AG09309 (cell line): ENCODE results near the gene CDC20.

Source experiments
- DNase-seq: peaks from one replicate; pipeline ENCODE4 v3.0.0-alpha.2; 2010; ENCODE audit warnings: low read depth
- H3K4me3 ChIP-seq: 2 replicates; pipeline ENCODE4 v1.5.1; 2011; ENCODE audit warnings: mild to moderate bottlenecking, low read depth, low read length, moderate library complexity; ENCODE audit not compliant: control insufficient read depth
- CTCF ChIP-seq: IDR thresholded peaks from 2 replicates; pipeline ENCODE4 v1.5.1; 2011; ENCODE audit warnings: mild to moderate bottlenecking, low read depth, low read length, inconsistent platforms; ENCODE audit not compliant: insufficient read depth, control insufficient read depth; ENCODE audit errors: missing control alignments

The CDC20 gene

DNA sequence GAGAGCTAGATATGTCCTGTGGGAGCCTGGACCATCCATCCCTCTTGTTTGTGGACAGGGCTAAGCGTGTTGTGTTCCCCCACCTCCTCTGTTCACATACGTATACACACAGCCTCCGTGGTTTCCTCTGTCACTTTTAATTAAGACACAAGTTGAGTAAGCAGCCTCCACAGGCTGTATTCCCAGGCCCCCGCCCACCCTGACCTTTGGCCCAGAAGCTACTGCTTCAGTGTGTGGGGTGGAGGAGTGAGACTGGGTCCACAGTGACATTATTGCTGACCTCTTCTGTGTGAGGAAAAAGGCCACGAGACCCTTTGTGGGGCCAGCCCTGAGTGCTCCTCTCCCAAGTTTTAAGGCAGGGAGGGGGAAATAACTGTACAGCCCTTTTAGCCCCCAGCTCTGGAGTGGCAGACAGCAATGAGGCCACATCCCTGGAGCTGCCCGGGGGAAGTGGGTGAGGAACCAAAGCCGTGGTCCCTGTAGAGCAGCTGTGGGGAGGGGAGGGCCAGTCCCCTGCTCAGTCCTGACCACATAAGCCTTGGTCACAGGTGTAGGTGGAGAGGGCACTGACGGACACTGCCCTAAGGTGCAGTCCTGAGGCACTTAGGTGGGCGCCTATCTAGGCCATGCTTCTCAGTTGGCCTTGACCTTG is 4.6 kb downstream of the CDC20 start:
- DNase-seq, result no peak
- TF ChIP-seq CTCF, result no peak
- H3K4me3 ChIP-seq, result no peak overlapping the region

DNA sequence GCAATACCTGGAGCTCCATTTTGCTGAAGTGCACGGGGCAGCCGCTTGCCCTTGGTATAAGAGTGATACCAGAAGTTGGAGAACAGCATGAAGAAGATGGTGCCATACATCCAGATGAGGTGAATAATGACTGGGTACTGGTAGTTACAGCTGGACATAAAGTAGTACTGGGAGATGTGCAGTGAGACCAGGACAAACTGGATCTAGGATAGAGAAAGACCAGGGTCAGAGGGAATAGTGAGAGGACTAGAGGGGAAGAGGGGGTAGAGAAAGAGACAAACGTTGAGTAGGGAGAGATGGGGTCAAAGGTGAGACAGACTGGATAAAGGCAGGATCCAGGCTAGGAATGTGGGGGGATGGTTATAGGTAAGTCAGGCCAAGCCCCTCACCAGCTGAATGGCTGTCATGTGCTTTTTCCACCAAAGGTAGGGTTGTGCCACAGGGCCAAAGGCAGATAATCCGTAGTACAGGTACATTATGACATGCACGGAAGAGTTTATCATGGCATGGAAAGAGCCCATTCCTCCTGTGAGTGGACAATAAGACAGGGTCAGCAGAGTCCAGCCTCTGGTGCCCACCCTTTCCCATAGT is 5.2 kb downstream of the CDC20 start:
- H3K4me3 ChIP-seq, result no peak overlapping the region
- no peak for DNase-seq
- TF ChIP-seq CTCF, result no peak

DNA sequence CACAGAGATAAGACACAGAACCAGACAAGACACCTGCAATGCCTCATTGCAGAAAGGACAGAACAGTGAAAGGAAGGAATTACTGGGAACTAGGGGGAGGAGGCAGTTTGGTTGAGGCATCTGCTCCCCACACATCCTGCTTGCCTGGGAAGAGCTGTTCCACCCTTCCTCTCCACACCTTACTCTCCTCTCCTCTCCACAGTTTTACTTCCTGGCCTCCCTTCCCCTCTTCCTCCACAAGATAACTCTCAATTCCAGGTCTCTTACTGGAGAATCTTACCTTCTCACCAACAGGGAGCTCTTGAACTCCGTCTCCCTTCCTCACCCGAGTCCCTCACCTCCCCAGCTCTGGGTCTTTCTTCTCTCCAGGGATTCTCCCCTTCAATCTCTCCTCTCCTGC is 6.9 kb downstream of the CDC20 start:
- TF ChIP-seq CTCF, result no peak
- no peak for DNase-seq
- no peak overlapping the region for H3K4me3 ChIP-seq

DNA sequence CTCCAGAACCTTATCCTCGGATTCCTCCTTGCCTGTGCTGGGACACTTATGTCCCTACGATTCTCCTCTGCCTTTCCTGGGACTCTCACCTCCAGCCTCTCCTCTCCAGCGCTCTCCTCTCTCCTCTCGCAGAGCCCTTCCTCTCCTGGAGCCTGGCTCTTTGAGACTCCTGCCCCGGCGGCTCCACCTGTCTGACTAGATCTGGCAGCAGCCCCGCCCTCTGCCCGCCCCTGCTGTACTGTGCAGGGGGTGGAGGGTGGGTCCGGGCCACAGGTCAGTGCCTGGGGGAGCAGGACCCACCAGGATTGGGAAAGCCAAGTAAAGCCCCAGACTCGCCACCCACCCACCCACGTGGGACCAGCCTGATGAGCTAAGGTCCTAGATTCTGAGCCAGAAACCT is 7.4 kb downstream of the CDC20 start:
- H3K4me3 ChIP-seq, result peak overlapping the region; percentile 97
- no peak for DNase-seq
- no peak for TF ChIP-seq CTCF

DNA sequence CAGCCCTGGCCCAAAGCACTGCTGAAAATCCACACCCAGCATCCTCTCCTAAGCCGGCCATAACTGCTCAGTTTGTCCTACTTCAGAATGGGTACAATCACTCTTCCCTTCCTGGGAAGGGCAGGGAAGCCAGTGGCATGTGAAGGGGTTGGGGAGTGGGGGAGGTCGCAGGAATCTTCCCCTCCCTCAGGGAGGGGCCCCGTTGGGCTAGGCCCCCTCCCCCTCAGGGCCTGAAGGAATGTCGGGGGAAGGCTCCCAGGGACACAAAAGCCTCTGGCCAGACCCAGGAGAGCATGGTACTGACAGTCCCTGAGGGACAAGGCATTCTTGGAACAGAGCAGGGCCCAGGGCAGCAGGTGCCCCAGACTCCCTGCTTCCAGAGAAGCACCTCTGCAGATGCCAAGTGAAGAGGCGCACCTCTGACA is 7.8 kb downstream of the CDC20 start:
- no peak for DNase-seq
- TF ChIP-seq CTCF, result no peak
- peak overlapping the region; percentile 97 for H3K4me3 ChIP-seq

GRCh38 chr1:43367026-43367903 is 8.5 kb downstream of the CDC20 start:
- H3K4me3 ChIP-seq, result peak overlapping the region; percentile 97
- no peak for DNase-seq
- TF ChIP-seq CTCF, result peak; percentile 9
